Measurements from ENCODE around the gene TOR3A.
"Not testable (repeated sequence)": the region's sequence is repeated elsewhere in the genome, so short reads cannot be mapped to it uniquely, and the experiment has no call there.

Gene TOR3A

DNA sequence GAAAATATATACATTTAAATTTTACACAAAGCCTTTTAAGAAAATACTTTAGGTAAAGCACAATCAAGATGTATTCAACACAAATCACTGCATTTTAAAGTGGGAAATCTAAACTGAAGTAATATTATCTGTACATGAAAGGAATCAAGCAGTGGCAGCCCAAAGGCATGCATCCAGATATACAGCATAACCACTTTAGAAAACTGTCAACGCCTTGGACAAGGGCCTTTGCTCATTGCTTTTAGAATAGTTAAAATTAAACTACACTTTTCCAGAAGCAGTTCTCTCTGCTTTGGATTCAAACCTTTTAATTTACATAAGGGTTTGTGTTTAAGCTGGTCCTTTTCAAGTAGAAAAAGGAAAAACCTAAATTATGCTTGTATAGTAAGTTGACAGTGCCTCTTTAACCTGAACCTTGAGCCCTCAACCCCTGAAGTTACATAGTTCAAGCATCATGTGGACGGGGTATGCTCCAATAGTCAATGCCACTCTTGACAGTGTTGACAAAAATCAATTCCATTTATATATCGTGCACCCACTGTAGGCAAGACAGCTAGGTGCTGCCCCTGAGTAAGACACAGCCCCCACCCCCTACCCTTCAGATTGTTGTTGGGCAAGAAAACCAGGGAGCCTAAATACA is 22.9 kb downstream of the TOR3A start:
- DNase-seq (ENCODE audit: low read depth, low spot score), result no peak

DNA sequence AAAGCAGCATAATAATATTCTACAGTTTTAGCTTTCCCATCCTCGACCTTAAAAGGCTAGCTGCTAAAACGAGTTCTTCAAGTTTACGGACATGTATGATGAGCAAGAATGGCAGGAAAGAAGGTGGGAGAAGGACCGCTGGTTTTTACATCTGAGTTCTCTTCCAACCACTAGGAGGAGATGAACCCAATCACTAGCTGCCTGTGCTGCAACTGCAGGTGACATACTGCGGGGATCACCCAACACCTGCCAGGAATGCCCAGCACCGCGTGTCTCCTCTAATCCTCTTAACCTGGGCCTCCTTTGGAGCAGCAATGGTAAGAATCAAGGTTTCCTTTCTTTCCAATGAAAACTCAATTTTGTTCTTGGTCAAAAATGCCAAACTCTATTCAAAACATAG is 23.5 kb downstream of the TOR3A start:
- DNase-seq (ENCODE audit: low read depth, low spot score), result no peak

DNA sequence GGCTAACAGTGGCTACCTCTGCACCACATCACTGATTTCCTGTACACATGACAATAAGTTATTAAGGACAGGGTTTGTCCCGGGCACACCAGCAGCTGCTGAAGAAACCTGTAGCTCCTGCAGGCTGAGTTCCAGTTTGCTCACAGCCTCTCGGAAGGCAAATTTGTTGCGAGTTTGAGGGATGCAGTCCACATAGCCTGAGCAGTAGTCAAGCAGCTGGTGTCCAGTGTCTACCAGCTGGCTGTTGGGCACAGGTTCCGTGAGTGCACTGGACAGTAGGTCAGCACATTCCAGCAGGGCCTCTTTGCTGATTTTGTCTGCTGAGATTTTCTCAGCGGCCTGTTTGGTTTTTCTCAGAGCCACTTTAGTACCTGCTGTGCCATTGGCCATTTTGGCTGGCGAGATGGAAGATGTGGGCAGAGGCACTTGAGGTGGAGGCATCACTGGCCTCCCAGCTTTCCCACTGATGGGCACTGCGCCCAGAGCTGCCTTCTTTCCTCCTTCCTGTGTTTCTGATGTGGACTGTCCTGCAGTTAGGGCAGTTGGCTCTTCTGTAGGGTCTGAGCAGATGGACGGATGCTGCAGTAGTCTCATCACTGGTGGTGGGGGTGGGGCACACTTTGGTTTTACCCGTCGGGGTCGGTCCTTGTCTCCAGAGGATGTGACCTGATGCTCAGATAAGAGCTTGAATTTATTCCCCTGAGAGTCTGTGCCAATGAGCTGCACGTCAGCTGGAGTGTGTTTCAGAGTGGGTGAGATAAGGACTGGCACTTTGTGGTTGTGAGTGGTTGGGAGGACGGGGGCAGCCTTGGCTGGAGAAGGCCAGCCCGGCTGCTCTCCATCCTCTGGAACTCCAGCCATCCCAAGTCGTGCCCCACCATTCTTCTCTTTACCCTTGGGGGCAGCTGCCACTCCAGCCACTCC is 26.1 kb downstream of the TOR3A start:
- DNase-seq (ENCODE audit: low read depth, low spot score), result no peak

DNA sequence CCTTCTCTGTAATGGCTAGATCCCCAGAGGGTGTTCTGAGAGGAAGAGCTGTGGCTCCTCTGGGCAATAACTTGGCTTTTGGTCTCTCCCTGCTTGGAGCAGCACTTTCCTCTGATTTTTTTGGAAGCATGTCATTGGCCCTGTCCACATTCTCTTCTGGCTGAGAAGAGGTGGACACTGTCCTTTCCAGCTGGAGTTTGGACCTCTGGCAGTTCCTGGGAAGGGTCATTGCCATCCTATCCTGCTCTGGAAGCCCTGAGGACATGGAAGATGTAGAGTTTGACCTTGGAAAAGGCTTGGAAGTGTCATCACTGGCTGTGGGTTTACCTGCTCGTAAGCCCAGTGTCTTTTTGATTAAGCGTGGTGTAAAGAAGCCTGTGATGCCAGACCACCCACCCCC is 26.8 kb downstream of the TOR3A start:
- DNase-seq (ENCODE audit: low read depth, low spot score), result no peak

DNA sequence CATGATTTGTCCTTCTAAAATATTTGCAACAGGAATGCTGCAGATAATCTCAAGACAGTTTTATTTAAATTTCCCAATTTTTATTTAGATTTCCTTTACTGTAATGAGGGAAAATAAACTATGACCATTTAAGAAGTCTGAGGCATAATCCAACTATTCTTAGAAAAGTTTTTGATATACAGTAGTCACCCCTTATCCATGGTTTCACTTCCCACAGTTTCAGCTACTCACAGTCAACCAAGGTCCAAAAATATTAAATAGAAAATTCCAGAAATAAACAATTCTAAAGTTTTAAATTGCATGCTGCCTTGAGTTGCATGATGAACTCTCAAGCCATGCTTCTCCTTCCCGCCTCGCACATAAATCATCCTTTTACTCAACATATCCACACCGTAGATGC is 33.3 kb downstream of the TOR3A start:
- DNase-seq (ENCODE audit: low read depth, low spot score), result no peak

DNA sequence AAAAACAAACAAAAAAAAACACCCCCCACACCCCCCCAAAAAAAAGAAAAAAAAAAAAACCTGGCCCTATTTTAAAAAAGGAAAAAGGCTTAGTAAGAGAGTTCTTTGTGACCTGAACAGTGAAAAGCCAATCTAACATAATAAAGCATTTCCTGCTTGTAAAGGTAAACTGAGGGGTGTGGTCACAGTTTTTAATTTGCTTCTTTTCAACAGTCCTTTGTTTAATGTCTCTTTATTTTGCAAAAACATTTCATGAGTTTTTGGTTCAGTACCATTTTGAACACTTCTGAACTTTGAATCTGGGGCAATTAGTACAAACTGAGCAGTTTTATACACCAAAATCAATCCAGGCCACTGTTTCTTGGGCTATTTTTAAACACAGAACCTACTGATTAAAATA is 37.6 kb downstream of the TOR3A start:
- DNase-seq (ENCODE audit: low read depth, low spot score), result no peak

DNA sequence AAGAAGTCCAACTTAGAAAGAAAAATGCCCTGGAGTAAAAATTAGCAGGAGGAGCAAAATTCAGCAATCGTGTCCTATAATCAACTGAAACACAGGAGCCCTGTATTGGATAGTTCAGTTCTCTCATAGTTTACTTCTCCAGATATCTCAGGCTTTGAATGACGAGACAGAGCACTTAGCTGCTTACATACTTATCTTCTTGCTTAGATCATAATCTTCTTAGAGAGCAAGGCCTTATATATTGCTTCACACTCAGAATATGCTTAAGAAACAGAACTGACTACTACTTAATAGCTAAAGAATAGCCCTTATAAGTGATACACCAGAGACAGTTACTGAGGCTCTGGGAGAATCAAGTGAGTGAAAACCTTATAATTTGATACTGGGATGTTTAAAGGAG is 38.9 kb downstream of the TOR3A start:
- no peak for DNase-seq (ENCODE audit: low read depth, low spot score)

DNA sequence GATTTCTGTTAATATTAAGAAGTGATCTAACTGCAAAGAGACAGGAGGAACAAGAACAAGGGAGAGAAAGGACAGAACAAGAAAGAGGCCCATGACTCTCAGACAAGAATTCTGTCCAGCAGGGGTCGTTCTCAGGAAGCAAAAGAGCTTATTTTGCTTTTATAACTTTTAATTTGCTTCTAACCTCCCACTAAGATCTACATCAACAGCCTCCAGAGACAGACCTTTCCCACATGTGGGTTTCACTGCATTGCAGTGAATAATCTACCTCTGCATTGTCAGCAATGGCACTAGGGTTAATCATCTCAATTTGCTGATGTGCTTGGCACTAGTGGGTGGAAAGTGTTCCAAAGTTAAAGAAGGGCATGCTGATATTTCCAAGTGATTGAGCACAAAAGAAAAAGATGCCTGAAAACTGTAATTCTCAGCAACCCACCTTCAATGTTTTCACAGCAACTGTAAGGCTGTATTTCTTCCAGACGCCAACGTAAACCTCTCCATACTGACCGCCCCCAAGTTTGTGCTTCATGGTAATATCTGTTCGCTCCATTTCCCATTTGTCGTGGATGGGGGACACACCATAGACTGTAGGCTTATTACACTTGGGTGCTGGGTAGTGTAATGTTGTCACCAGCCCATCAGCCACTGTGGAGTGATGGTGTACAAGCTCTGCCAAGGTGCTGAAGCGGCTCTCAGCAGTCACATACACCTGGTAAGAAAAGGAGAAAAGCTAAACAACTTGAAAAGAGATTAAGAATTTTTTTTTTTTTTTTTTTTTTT is 39.5 kb downstream of the TOR3A start:
- DNase-seq (ENCODE audit: low read depth, low spot score), result no peak

DNA sequence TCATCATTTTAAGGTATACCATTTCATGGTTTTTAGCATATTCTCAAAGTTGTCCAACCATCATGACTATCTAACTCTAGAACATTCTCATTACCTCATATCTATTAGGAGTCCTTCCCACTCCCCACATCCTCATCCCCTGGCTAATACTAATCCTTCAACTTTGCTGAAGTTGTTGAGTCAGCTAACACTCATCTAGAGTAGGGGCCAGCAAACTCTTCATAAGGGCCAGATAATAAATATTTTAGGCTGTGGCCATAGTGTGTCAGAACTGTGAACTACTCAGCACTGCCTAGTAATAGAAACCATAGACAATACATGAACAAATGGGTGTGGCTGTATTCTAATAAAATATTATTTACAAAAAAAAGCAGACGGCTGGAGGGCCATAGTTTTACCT is 43.0 kb downstream of the TOR3A start:
- no peak for DNase-seq (ENCODE audit: low read depth, low spot score)

DNA sequence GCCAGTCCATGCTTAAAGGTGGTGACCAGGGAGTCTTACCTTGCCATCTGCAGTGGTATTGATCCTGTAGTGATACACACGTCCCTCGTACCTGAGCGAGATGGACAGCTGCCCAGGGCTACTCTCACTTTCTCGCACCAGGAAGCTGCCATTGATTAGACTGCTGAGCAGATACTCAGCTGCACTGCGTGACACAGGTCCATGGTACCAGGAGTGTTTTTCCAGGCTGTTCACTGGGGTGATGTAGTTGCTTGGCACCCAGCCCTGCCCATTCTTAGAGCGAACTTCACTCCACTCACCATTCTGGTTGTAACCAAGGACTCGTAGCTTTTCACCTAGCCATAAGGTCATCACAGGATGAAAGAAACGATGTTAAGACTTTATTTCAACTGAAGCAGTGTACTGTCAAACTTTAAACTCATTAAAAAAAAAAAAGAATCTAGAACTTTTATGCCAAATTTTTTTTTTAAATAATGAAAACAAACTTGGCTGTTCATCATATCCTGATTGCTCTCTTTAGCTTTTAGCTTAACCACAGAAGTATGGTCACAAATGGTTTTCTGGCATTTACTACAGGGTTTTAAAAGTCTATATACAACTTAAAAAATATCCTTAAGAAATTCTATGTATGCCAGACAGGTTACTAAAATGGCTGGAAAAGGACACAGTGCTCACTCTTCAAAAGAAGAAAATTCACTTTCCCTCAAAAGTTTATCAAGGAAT is 44.6 kb downstream of the TOR3A start:
- DNase-seq (ENCODE audit: low read depth, low spot score), result no peak

DNA sequence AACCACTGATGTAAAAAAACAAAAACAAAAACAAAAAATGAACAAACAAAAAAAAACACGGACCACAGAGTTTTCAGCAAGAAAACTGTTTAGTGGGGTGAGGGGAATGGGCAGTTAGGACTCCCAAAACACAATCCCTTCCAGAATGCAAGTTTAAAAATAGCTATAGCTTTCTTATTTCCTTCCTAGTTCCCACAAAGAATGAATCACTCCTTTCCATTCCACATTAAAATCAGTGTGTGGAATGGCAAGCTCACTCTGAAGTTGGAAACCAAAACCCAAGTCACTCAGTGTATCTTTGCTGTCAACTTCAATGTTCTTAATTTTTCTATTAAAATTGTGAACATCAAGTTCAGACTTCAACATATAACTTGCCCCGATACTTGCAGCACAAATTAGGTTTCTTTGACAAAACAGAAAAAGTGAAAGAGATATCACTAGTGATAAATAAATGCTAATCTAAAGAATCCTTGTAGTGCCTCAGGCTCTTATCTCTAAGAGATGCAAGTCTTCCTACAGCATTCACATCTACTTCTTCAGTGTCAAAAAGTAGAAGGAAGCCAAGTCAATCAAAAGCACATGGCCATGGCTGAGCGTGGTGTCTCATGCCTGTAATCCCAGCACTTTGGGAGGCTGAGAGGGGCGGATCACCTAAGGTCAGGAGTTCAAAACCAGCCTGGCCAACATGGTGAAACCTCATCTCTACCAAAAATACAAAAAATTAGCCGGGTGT is 45.5 kb downstream of the TOR3A start:
- DNase-seq (ENCODE audit: low read depth, low spot score), result no peak

DNA sequence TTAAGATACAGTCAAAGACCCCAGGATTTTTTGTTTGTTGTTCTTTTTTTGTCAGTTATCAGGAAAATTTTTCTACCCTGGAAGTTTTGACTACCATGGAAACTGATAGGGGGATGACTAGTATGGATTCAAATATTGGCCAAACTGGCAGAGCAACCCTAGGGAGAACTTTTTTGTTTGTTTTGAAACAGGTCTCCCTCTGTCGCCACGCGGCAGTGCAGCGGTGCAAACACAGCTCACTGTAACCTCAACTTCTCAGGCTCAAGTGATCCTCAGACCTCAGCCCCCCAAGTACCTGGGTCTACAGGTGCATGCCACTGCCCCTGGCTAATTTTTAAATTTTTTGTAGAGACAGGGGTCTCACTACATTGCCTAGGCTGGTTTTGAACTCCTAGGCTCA is 46.6 kb downstream of the TOR3A start:
- DNase-seq (ENCODE audit: low read depth, low spot score), result no peak

DNA sequence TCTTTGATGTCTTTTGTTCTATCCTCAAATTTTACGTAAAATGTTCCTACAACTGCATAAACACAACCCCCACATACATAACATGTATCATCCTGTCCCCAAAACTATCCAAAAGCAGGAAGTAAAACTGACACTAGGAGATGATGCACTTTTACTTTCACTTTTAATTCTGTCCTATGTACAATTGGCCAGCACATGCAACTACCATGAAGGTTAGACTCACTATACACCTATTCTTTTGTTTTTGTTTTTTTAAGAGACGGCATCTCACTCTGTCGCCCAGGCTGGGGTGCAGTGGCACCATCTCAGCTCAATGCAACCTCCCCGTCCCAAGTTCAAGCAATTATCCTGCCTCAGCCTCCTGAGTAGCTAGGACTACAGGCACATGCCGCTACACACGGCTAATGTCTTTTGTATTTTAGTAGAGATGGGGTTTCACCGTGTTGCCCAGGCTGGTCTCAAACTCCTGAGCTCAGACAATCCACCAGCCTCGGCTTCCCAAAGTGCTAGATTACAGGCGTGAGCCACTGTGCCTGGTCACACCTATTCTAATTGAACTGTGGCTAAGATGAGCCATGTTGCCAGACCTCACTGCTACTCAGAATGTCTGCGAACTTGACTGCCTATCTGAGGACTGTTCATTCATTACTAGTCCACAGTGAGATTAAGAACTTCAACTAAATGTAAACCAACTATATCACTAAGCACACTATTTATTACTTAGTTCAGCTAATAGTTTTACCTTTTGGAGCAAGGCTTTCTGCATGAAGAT is 48.0 kb downstream of the TOR3A start:
- DNase-seq (ENCODE audit: low read depth, low spot score), result no peak

DNA sequence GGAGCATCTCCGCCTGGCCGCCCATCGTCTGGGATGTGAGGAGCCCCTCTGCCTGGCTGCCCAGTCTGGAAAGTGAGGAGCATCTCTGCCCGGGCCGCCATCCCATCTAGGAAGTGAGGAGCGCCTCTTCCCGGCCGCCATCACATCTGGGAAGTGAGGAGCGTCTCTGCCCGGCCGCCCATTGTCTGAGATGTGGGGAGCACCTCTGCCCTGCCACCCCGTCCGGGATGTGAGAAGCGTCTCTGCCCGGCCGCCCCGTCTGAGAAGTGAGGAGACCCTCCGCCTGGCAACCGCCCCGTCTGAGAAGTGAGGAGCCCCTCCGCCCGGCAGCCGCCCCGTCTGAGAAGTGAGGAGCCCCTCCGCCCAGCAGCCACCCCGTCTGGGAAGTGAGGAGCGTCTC is 53.3 kb downstream of the TOR3A start:
- DNase-seq (ENCODE audit: low read depth, low spot score), result not testable (repeated sequence)

DNA sequence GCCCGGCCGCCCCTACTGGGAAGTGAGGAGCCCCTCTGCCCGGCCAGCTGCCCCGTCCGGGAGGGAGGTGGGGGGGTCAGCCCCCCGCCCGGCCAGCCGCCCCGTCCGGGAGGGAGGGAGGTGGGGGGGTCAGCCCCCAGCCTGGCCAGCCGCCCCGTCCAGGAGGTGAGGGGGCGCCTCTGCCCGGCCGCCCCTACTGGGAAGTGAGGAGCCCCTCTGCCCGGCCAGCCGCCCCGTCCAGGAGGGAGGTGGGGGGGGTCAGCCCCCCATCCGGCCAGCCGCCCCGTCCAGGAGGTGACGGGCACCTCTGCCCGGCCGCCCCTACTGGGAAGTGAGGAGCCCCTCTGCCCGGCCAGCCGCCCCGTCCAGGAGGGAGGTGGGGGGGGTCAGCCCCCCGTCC is 53.8 kb downstream of the TOR3A start:
- not testable (repeated sequence) for DNase-seq (ENCODE audit: low read depth, low spot score)

DNA sequence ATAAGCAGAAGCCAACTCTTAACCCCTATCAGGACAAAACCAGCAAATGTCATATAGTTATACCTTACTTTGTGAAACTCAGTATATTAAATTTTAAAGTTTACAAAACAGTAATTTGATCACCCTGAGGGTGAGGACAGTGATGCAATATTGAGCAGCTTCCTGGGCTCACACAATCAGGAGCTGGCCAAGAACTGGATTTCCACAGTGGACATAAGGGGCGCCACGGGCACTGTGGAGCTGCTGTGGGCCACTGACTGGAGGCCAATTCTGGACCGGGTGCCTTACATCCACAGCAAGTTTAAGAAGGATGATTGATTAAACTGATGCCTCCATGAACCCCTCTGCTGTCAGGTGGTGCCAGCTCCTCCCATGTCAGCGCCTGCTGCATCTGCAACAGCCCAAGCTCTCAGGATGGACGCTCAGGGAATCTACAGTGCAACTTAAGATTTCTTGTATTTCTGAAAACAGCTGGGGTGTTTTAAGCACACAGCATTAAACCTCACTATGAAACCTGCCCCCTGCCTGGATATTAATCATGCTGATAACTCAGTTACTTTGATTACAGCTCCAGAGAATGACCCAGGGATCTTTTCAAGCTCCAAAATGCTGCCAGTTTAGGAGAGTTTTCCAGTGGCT is 55.9 kb downstream of the TOR3A start:
- no peak for DNase-seq (ENCODE audit: low read depth, low spot score)

DNA sequence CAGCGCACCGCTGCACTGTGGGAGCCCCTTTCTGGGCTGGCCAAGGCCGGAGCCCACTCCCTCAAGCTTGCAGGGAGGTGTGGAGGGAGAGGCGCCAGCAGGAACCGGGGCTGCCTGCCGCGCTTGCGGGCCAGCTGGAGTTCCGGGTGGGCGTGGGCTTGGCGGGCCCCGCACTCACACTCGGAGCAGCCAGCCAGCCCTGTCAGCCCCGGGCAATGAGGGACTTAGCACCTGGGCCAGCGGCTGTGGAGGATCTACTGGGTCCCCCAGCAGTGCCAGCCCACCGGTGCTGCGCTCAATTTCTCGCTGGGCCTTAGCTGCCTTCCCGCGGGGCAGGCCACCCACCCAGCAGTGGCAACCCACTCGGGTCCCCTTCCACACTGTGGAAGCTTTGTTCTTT is 56.9 kb downstream of the TOR3A start:
- DNase-seq (ENCODE audit: low read depth, low spot score), result not testable (repeated sequence)

DNA sequence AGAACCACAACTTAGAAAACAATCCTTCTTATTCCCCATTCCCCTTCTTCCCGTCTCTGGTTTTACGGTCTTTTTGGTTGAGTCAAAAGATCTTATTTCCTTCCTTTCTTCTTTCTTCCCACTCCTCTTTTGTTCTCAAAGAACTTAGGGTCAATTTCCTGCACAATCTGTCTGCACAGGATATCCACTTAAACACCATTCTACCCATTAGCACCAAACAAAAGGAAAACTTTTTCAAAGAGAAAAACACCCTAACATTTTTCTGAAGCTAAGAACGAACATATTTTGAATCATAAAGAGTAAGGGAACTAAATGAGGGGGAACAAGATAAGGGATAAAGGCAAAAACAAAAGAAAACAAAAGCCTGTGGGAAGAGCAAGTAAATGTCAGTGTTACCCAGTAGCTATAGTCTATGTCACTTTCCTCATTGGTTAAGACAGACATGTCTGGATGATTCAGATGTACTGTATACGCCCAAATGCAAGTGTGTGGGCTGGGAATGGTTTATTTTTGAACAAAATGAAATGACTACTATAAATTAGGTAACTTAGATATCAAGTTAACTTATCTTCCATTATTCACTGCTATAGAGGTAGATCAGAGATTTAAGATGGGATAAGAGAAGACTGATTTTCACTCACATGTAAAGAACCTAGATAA is 59.9 kb downstream of the TOR3A start:
- no peak for DNase-seq (ENCODE audit: low read depth, low spot score)

DNA sequence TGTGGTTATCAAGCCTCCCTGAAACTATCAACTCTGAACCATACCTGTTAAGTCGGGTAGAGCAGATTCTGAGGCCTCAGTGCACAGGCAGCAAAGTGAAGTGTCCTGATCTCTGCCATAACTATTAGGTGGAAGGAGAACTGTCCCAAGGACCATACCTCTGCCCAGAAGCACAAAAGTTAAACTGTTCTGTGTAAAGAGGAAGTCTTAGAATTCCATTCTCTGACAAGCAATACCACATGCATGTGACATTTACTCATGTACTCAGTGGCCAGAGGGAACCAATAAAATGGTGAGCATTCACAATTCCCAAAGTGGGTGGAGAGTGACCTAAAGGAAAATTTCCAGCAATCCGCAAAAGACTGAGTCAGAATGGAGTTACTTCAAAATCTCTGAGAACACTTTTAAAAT is 61.0 kb downstream of the TOR3A start:
- DNase-seq (ENCODE audit: low read depth, low spot score), result peak; percentile 63

Data from brain pericyte (primary cell).